IPS-15b (cell line): ENCODE data around the gene ACSM6.

Source experiments
- H3K27me3 ChIP-seq: one replicate; pipeline ENCODE4 v1.6.1; 2013; ENCODE audit warnings: low read length; ENCODE audit not compliant: control insufficient read depth, insufficient read depth
- H3K36me3 ChIP-seq: one replicate; pipeline ENCODE4 v1.6.1; 2013; ENCODE audit warnings: low read length; ENCODE audit not compliant: control insufficient read depth, insufficient read depth
- H3K4me1 ChIP-seq: one replicate; pipeline ENCODE4 v1.6.1; 2013; ENCODE audit warnings: mild to moderate bottlenecking, low read length; ENCODE audit not compliant: control insufficient read depth, insufficient read depth
- H3K4me3 ChIP-seq: one replicate; pipeline ENCODE4 v1.5.1; 2013; ENCODE audit warnings: low read depth, low read length
- H3K9ac ChIP-seq: one replicate; pipeline ENCODE4 v1.6.1; 2013; ENCODE audit warnings: low read depth, mild to moderate bottlenecking, low read length
- H3K9me3 ChIP-seq: one replicate; pipeline ENCODE4 v1.6.1; 2013; ENCODE audit warnings: mild to moderate bottlenecking, low read length; ENCODE audit not compliant: control insufficient read depth, insufficient read depth

The ACSM6 gene

DNA sequence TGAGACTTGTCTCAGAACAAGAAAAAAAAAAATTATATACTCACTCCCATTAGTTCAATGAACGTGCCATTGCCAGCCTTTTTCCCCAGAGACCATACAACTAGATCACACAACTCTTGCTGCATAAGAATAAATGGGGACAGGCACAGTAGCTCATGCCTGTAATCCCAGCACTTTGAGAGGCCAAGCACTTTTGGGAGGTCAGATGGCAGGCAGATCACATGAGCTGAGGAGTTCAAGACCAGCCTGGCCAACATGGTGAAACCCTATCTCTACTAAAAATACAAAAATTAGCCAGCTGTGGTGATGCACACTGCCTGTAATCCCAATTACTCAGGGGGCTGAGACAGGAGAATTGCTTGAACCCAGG lies 83.1 kb downstream of the ACSM6 start:
- Histone ChIP-seq H3K27me3 (no peaks in the 10 kb centered on the region), H3K36me3 (no peaks in the 10 kb centered on the region), H3K4me1 (peaks cover 43% of the 10 kb centered on the region), H3K9me3 (no peaks in the 10 kb centered on the region), H3K9ac (no peak overlapping the region), H3K4me3 (no peak overlapping the region)

DNA sequence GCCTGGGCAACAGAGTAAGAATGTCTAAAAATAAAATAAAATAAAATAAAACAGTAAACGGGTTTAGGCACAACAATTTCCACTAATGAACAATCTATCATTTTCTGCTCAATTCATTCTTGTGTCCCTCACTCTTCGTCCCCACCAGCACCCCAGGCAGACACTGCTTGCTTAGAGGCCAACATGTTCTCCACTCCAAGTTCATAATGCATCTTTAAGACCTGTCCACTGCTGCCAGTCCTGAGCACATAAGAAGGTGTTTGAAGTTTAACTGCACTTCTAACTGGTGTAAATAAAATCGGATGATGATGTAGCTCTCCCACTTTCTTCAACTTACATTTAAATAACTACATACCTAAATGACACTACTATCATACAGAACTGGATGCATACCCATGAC lies 83.6 kb downstream of the ACSM6 start:
- H3K9me3 ChIP-seq: no peaks in the 10 kb centered on the region
- peaks cover 47% of the 10 kb centered on the region for H3K4me1 ChIP-seq
- H3K4me3 ChIP-seq: no peak overlapping the region
- no peak overlapping the region for H3K9ac ChIP-seq
- no peaks in the 10 kb centered on the region for H3K27me3 ChIP-seq
- H3K36me3 ChIP-seq: no peaks in the 10 kb centered on the region
